MM.1S (cell line): ENCODE measurements around the gene RGS18.

Experiments used
- DNase-seq: peaks from one replicate; pipeline ENCODE4 v3.0.0-alpha.2; 2015
- H2AFZ ChIP-seq: fragments of 300-600 bp; sonication (generic); 2 replicates; pipeline ENCODE4 v1.6.0; 2016; ENCODE audit warnings: antibody characterized with exemption, low read length
- H3F3A ChIP-seq: fragments of 300-600 bp; sonication (generic); 2 replicates; pipeline ENCODE4 v1.6.1; 2016; ENCODE audit warnings: mild to moderate bottlenecking, antibody characterized with exemption, low read length, moderate library complexity, mixed read lengths; ENCODE audit not compliant: insufficient read depth
- H3K27ac ChIP-seq: fragments of 300-600 bp; sonication (generic); 2 replicates; pipeline ENCODE4 v1.5.1; 2016; ENCODE audit warnings: mild to moderate bottlenecking, low read length
- H3K27me3 ChIP-seq: fragments of 300-600 bp; sonication (generic); replicated peaks from 2 replicates; pipeline ENCODE4 v1.6.0; 2016; ENCODE audit warnings: low read length; ENCODE audit not compliant: insufficient read depth
- H3K36me3 ChIP-seq: fragments of 300-600 bp; sonication (generic); replicated peaks from 2 replicates; pipeline ENCODE4 v1.6.1; 2016; ENCODE audit warnings: mild to moderate bottlenecking, low read length, mixed read lengths; ENCODE audit not compliant: insufficient read depth
- H3K4me1 ChIP-seq: fragments of 300-600 bp; sonication (generic); 2 replicates; pipeline ENCODE4 v1.6.1; 2016; ENCODE audit warnings: low read length, mixed read lengths
- H3K4me2 ChIP-seq: fragments of 300-600 bp; sonication (generic); 2 replicates; pipeline ENCODE4 v1.6.0; 2016; ENCODE audit warnings: low read depth, low read length
- H3K4me3 ChIP-seq: fragments of 300-600 bp; sonication (generic); 2 replicates; pipeline ENCODE4 v1.5.1; 2016; ENCODE audit warnings: low read length, mixed read lengths
- H3K79me2 ChIP-seq: fragments of 300-600 bp; sonication (generic); 2 replicates; pipeline ENCODE4 v1.6.1; 2016; ENCODE audit warnings: mixed run types, low read length, mixed read lengths
- H3K9ac ChIP-seq: fragments of 300-600 bp; sonication (generic); 2 replicates; pipeline ENCODE4 v1.6.1; 2016; ENCODE audit warnings: low read length, mixed read lengths
- H3K9me2 ChIP-seq: fragments of 300-600 bp; sonication (generic); replicated peaks from 2 replicates; pipeline ENCODE4 v1.6.1; 2016; ENCODE audit warnings: mild to moderate bottlenecking, low read length, mixed read lengths; ENCODE audit not compliant: insufficient read depth
- H3K9me3 ChIP-seq: fragments of 300-600 bp; sonication (generic); replicated peaks from 2 replicates; pipeline ENCODE4 v1.6.1; 2016; ENCODE audit warnings: mild to moderate bottlenecking, low read length, mixed read lengths; ENCODE audit not compliant: insufficient read depth
- H4K20me1 ChIP-seq: fragments of 300-600 bp; sonication (generic); 2 replicates; pipeline ENCODE4 v1.6.1; 2016; ENCODE audit warnings: mild to moderate bottlenecking, low read length, moderate library complexity, mixed read lengths; ENCODE audit not compliant: insufficient read depth
- CTCF ChIP-seq: fragments of 300-600 bp; sonication (generic); IDR thresholded peaks from 2 replicates; pipeline ENCODE4 v1.5.1; 2016; ENCODE audit warnings: antibody characterized with exemption, low read length, mixed read lengths
- EZH2 ChIP-seq: fragments of 300-600 bp; sonication (generic); optimal IDR thresholded peaks from 2 replicates; pipeline ENCODE3; 2017; ENCODE audit warnings: low read depth, mild to moderate bottlenecking, antibody characterized with exemption, low read length, mixed read lengths
- EZH2phosphoT487 ChIP-seq: fragments of 300-600 bp; sonication (generic); IDR thresholded peaks from 2 replicates; pipeline ENCODE4 v1.6.1; 2018; ENCODE audit warnings: antibody characterized with exemption, low read length

The RGS18 gene

GRCh38 chr1:192153276-192153675, 5.0 kb upstream of the RGS18 start:
- Histone ChIP-seq H3K36me3 (no peaks in the 10 kb centered on the region), H3F3A (no peaks in the 10 kb centered on the region), H3K79me2 (no peaks in the 10 kb centered on the region), H3K27me3 (no peaks in the 10 kb centered on the region), H3K27ac (no peak overlapping the region), H2AFZ (no peak overlapping the region), H4K20me1 (no peaks in the 10 kb centered on the region), H3K9me3 (no peaks in the 10 kb centered on the region), H3K4me1 (no peaks in the 10 kb centered on the region), H3K4me2 (no peak overlapping the region), H3K4me3 (no peak overlapping the region), H3K9me2 (no peaks in the 10 kb centered on the region), H3K9ac (no peak overlapping the region)
- TF ChIP-seq EZH2 (no peak), EZH2phosphoT487 (no peak), CTCF (no peak)
- DNase-seq: no peak

GRCh38 chr1:192157067-192157466, 1.2 kb upstream of the RGS18 start:
- Histone ChIP-seq H3K9me3 (no peaks in the 10 kb centered on the region), H3K27ac (no peak overlapping the region), H3K9me2 (no peaks in the 10 kb centered on the region), H2AFZ (no peak overlapping the region), H4K20me1 (no peaks in the 10 kb centered on the region), H3K9ac (no peak overlapping the region), H3K79me2 (no peaks in the 10 kb centered on the region), H3F3A (no peaks in the 10 kb centered on the region), H3K4me3 (no peak overlapping the region), H3K4me1 (no peaks in the 10 kb centered on the region), H3K4me2 (no peak overlapping the region), H3K36me3 (no peaks in the 10 kb centered on the region), H3K27me3 (no peaks in the 10 kb centered on the region)
- DNase-seq: no peak
- TF ChIP-seq CTCF (no peak), EZH2 (no peak), EZH2phosphoT487 (no peak)

GRCh38 chr1:192159014-192159413, 752 bp downstream of the RGS18 start:
- Histone ChIP-seq H3K9me2 (no peaks in the 10 kb centered on the region), H3K4me1 (no peaks in the 10 kb centered on the region), H3F3A (no peaks in the 10 kb centered on the region), H3K79me2 (no peaks in the 10 kb centered on the region), H3K36me3 (no peaks in the 10 kb centered on the region), H3K27me3 (no peaks in the 10 kb centered on the region), H3K9me3 (no peaks in the 10 kb centered on the region), H4K20me1 (no peaks in the 10 kb centered on the region), H3K27ac (no peak overlapping the region), H3K4me2 (no peak overlapping the region), H2AFZ (no peak overlapping the region), H3K4me3 (no peak overlapping the region), H3K9ac (no peak overlapping the region)
- no peak for DNase-seq
- no peak for TF ChIP-seq EZH2
- TF ChIP-seq CTCF: no peak
- no peak for TF ChIP-seq EZH2phosphoT487

- H3K27me3 ChIP-seq: no peaks in the 10 kb centered on the region
- no peak for DNase-seq
- H3K4me3 ChIP-seq: no peak overlapping the region
- no peak overlapping the region for H2AFZ ChIP-seq
- H3K36me3 ChIP-seq: no peaks in the 10 kb centered on the region
- H3K9me2 ChIP-seq: no peaks in the 10 kb centered on the region
- H3K9ac ChIP-seq: no peak overlapping the region
- no peaks in the 10 kb centered on the region for H3F3A ChIP-seq
- H3K9me3 ChIP-seq: no peaks in the 10 kb centered on the region
- no peaks in the 10 kb centered on the region for H3K79me2 ChIP-seq
- H3K4me1 ChIP-seq: no peaks in the 10 kb centered on the region
- no peak overlapping the region for H3K27ac ChIP-seq
- H3K4me2 ChIP-seq: no peak overlapping the region
- TF ChIP-seq CTCF (no peak), EZH2 (no peak), EZH2phosphoT487 (no peak)
- H4K20me1 ChIP-seq: no peaks in the 10 kb centered on the region
These were observed 1.5 kb downstream of the RGS18 start for GRCh38 chr1:192159781-192160180.
